ENCODE data around the gene CXCL3.
A peak's percentile ranks its signal among the peaks of the same experiment; 100 is the strongest.

CXCL3 gene

GRCh38 chr4:74055096-74055495 lies 16.6 kb upstream of the CXCL3 start:
- DNase-seq = no peak

- DNase-seq = no peak
Observed at GRCh38 chr4:74054483-74055047, 16.1 kb upstream of the CXCL3 start.

GRCh38 chr4:74047152-74047551 lies 8.7 kb upstream of the CXCL3 start:
- no peak for DNase-seq

GRCh38 chr4:74045772-74046171 lies 7.3 kb upstream of the CXCL3 start:
- DNase-seq = no peak

- no peak for DNase-seq
Observed at GRCh38 chr4:74045247-74045646, 6.8 kb upstream of the CXCL3 start.

- no peak for DNase-seq
Observed at GRCh38 chr4:74044677-74045076, 6.2 kb upstream of the CXCL3 start.

GRCh38 chr4:74042681-74043080 lies 4.2 kb upstream of the CXCL3 start:
- no peak for DNase-seq

GRCh38 chr4:74041418-74041817 lies 2.9 kb upstream of the CXCL3 start:
- no peak for DNase-seq

- no peak for DNase-seq
Observed at GRCh38 chr4:74039315-74039763, 850 bp upstream of the CXCL3 start.

- DNase-seq = no peak
Observed at GRCh38 chr4:74038086-74038424, 434 bp downstream of the CXCL3 start.

GRCh38 chr4:74037076-74037955 lies 1.2 kb downstream of the CXCL3 start:
- DNase-seq = no peak

GRCh38 chr4:74033739-74034138 lies 4.8 kb downstream of the CXCL3 start:
- no peak for DNase-seq

- DNase-seq = no peak
Observed at GRCh38 chr4:74032064-74032463, 6.4 kb downstream of the CXCL3 start.

- DNase-seq = no peak
Observed at GRCh38 chr4:74031576-74031975, 6.9 kb downstream of the CXCL3 start.

GRCh38 chr4:74030285-74030684 lies 8.2 kb downstream of the CXCL3 start:
- DNase-seq = no peak

GRCh38 chr4:74028504-74028903 lies 10.0 kb downstream of the CXCL3 start:
- DNase-seq = no peak

- no peak for DNase-seq
Observed at GRCh38 chr4:74023709-74024108, 14.8 kb downstream of the CXCL3 start.

- no peak for DNase-seq
Observed at GRCh38 chr4:74021601-74022000, 16.9 kb downstream of the CXCL3 start.

GRCh38 chr4:74018771-74019170 lies 19.7 kb downstream of the CXCL3 start:
- peak; percentile 33 for DNase-seq

GRCh38 chr4:74018116-74018515 lies 20.4 kb downstream of the CXCL3 start:
- no peak for DNase-seq

- peak; percentile 51 for DNase-seq
Observed at GRCh38 chr4:74016068-74016467, 22.4 kb downstream of the CXCL3 start.

GRCh38 chr4:74015126-74015780 lies 23.2 kb downstream of the CXCL3 start:
- DNase-seq = no peak

GRCh38 chr4:74014332-74014731 lies 24.2 kb downstream of the CXCL3 start:
- no peak for DNase-seq

- no peak for DNase-seq
Observed at GRCh38 chr4:74013264-74013663, 25.2 kb downstream of the CXCL3 start.
